DND-41 (cell line): ENCODE measurements around the gene CCDC167.

Experiments
- ATAC-seq: fragments of 200-7000 bp; cut with Tn5 transposase; 3 replicates; pipeline ENCODE4 v1.9.1; 2021; ENCODE audit warnings: low read depth; ENCODE audit not compliant: insufficient read depth
- DNase-seq: peaks from one replicate; pipeline ENCODE4 v3.0.0-alpha.2; 2020
- H2AFZ ChIP-seq: 2 replicates; pipeline ENCODE4 v1.6.0; 2012; ENCODE audit warnings: low read depth, low read length
- H3K27ac ChIP-seq: 2 replicates; pipeline ENCODE4 v1.5.1; 2012; ENCODE audit warnings: low read length, inconsistent platforms
- H3K27me3 ChIP-seq: fragments of 200-600 bp; sonication (generic); 2 replicates; pipeline ENCODE4 v1.6.0; 2012; ENCODE audit warnings: low read length, mild to moderate bottlenecking, inconsistent platforms; ENCODE audit not compliant: insufficient read depth, poor library complexity
- H3K36me3 ChIP-seq: 2 replicates; pipeline ENCODE4 v1.5.1; 2012; ENCODE audit warnings: low read length, inconsistent platforms; ENCODE audit not compliant: insufficient read depth
- H3K4me1 ChIP-seq: 2 replicates; pipeline ENCODE4 v1.5.1; 2012; ENCODE audit warnings: mild to moderate bottlenecking, low read length; ENCODE audit not compliant: insufficient read depth
- H3K4me2 ChIP-seq: 2 replicates; pipeline ENCODE4 v1.6.0; 2012; ENCODE audit warnings: mild to moderate bottlenecking, moderate library complexity, low read length, inconsistent platforms; ENCODE audit not compliant: insufficient read depth
- H3K4me3 ChIP-seq, 2 experiments: fragments of 200-600 bp in 1 of 2; shearing (Covaris generic) in 1 of 2; 2 replicates each; pipeline ENCODE4 v1.5.1; 2012 to 2016; ENCODE audit warnings: inconsistent platforms in 2 of 2, low read length in 2 of 2, mild to moderate bottlenecking in 2 of 2, low read depth in 1 of 2, moderate library complexity in 1 of 2
- H3K79me2 ChIP-seq: 2 replicates; pipeline ENCODE4 v1.6.0; 2012; ENCODE audit warnings: low read length, inconsistent platforms; ENCODE audit not compliant: insufficient read depth
- H3K9ac ChIP-seq: 2 replicates; pipeline ENCODE4 v1.6.0; 2012; ENCODE audit warnings: low read depth, mild to moderate bottlenecking, inconsistent platforms, low read length, moderate library complexity
- H3K9me3 ChIP-seq: 2 replicates; pipeline ENCODE4 v1.5.1; 2012; ENCODE audit warnings: low read length, moderate library complexity, mild to moderate bottlenecking, inconsistent platforms; ENCODE audit not compliant: insufficient read depth, severe bottlenecking
- H4K20me1 ChIP-seq: 2 replicates; pipeline ENCODE4 v1.6.0; 2012; ENCODE audit warnings: low read length; ENCODE audit not compliant: insufficient read depth
- CTCF ChIP-seq: IDR thresholded peaks from 2 replicates; pipeline ENCODE4 v1.5.1; 2012; ENCODE audit warnings: borderline replicate concordance, low read length, moderate library complexity, mild to moderate bottlenecking; ENCODE audit not compliant: poor library complexity, severe bottlenecking; ENCODE audit errors: extremely low read depth
- EZH2 ChIP-seq: IDR thresholded peaks from 3 replicates; pipeline ENCODE4 v1.6.1; 2012; ENCODE audit warnings: borderline replicate concordance, low read depth, mild to moderate bottlenecking, moderate library complexity, low read length, inconsistent platforms; ENCODE audit not compliant: severe bottlenecking

CCDC167 gene

GRCh38 chr6:37534893-37535292 is 35.2 kb upstream of the CCDC167 start:
- Histone ChIP-seq H3K79me2 (no peaks in the 10 kb centered on the region), H3K27ac (no peak overlapping the region), H3K4me3 (no peak overlapping the region), H3K36me3 (no peaks in the 10 kb centered on the region), H3K9me3 (no peaks in the 10 kb centered on the region), H2AFZ (no peak overlapping the region), H4K20me1 (peaks cover 3% of the 10 kb centered on the region; the same call in 1 of the 2 replicates), H3K9ac (no peak overlapping the region), H3K27me3 (peaks cover 25% of the 10 kb centered on the region), H3K4me2 (no peak overlapping the region), H3K4me1 (no peaks in the 10 kb centered on the region)
- ATAC-seq = no peak
- no peak for DNase-seq
- no peak for TF ChIP-seq CTCF
- TF ChIP-seq EZH2 = no peak

DNA sequence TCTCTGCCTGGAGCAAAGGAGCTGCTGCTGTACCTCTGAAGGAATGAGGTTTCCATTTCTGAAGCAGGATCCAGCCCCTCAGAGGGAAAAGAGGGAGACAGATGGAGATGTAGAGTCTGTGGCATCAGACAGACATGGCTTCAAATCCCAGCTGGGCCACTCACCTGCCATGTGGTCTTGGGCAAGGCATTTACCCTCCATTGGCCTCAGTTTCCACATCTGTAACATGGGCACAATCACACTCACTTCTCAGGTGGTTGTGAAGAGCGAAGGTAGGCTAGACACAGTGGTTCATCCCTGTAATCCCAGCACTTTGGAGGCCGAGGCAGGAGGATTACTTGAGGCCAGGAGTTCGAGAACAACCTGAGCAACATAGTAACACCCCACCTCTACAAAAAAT is 32.4 kb upstream of the CCDC167 start:
- H2AFZ ChIP-seq = no peak overlapping the region
- peaks cover 3% of the 10 kb centered on the region; the same call in 1 of the 2 replicates for H4K20me1 ChIP-seq
- no peak overlapping the region for H3K4me2 ChIP-seq
- no peak overlapping the region for H3K9ac ChIP-seq
- H3K4me3 ChIP-seq = no peak overlapping the region
- no peaks in the 10 kb centered on the region for H3K4me1 ChIP-seq
- DNase-seq (no peak), ATAC-seq (no peak)
- no peaks in the 10 kb centered on the region for H3K9me3 ChIP-seq
- no peaks in the 10 kb centered on the region for H3K36me3 ChIP-seq
- H3K79me2 ChIP-seq = no peaks in the 10 kb centered on the region
- H3K27me3 ChIP-seq = peaks cover 23% of the 10 kb centered on the region
- no peak for TF ChIP-seq CTCF
- TF ChIP-seq EZH2 = no peak
- H3K27ac ChIP-seq = no peak overlapping the region

GRCh38 chr6:37531437-37532036 is 31.8 kb upstream of the CCDC167 start:
- no peak overlapping the region for H3K27ac ChIP-seq
- H2AFZ ChIP-seq = no peak overlapping the region
- H3K4me2 ChIP-seq = no peak overlapping the region
- no peaks in the 10 kb centered on the region for H3K79me2 ChIP-seq
- no peak for ATAC-seq
- H3K4me3 ChIP-seq = no peak overlapping the region
- H3K36me3 ChIP-seq = no peaks in the 10 kb centered on the region
- H3K9me3 ChIP-seq = no peaks in the 10 kb centered on the region
- no peak for TF ChIP-seq EZH2
- no peak for TF ChIP-seq CTCF
- H3K27me3 ChIP-seq = peaks cover 23% of the 10 kb centered on the region
- DNase-seq = no peak
- no peak overlapping the region for H3K9ac ChIP-seq
- H4K20me1 ChIP-seq = peaks cover 3% of the 10 kb centered on the region; the same call in 1 of the 2 replicates
- H3K4me1 ChIP-seq = no peaks in the 10 kb centered on the region
